Measurements from ENCODE around the gene PLAU.
"Not testable (repeated sequence)": the region's sequence is repeated elsewhere in the genome, so short reads cannot be mapped to it uniquely, and the experiment has no call there.

PLAU gene

DNA sequence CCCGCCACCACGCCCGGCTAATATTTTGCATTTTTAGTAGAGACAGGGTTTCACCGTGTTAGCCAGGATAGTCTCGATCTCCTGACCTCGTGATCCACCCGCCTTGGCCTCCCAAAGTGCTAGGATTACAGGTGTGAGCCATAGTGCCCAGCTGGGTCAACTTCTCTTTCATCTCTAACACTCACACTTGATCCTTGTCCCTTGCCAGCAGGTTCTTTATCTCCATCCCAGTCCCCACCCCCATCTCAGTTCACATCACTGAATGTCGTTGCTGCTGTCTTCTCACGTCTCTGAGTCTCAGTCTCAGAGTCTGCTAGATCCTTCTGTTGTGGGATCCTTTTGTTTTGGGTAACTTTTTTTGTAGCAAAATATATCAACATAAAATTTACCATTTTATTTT is 15.6 kb upstream of the PLAU start:
- not testable (repeated sequence) for DNase-seq (ENCODE audit: low read depth in 2 of 3, low spot score in 2 of 3)

DNA sequence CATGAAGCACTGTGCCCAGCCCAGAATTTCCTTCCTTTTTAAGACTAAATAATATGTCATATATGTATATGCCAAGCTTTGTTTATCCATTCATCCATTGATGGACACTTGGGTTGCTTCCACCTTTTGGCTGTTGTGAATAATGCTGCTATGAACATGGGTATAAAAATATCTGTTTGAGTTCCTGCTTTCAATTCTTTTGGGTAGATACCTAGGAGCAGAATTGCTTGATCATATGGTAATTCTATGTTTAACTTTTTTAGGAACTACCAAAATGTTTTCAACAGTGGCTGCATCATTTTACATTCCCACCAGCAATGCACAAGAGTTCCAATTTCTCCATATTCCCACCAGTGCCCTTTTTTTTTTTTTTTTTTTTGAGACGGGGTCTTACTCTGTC is 13.2 kb upstream of the PLAU start:
- DNase-seq (ENCODE audit: low read depth in 2 of 3, low spot score in 2 of 3), result no peak

DNA sequence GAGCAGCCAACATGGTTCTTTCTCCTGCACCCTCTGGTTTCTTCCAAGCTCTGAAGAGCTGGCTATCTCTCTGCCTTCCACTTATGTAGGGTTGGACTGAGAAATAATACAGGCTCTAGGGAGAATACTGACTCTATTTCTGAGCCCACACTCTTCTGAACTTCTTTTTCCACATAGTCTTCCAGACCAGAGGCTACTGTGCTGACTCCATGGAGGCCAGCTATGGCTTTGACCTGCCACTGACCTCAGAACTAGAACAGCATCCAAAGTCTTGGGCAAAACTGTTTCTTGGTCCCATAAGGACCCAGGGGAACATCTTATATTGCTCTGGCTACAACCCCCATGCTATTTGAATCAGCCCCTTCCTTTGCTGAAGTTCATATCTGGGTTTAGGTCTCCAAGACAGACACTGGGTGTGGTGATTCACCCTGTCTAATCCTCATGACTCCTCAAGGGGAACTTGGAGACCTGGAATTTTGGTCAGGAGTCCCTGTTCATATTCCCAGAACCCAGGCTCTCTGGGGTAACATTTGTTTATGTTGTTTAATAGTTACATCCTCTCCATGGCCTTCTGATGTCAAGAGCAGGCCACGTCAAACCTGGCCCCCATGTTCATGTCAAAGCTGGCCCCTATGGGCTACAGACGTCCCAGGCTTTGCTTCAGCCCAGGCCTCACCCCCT is 12.1 kb upstream of the PLAU start:
- no peak for DNase-seq (ENCODE audit: low read depth in 2 of 3, low spot score in 2 of 3)

DNA sequence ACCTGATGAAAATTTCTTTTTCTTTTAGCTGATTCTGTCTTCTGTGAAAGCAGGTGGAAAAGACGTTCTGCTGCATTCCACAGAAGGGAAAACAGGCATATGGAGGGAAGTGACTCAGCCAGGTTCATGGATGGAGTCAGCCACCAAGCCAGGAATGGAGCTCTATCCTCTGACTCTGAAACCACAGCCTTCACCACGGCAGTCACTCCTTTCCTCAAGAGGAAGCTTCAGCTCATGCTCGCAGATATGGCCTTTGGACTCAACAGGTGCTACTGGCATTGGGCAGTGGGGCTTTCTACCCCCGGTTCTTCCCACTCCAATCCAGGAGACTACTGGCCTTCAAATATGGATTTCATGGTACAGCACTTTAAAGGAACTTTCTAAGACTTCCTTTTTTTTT is 11.5 kb upstream of the PLAU start:
- no peak for DNase-seq (ENCODE audit: low read depth in 2 of 3, low spot score in 2 of 3)

DNA sequence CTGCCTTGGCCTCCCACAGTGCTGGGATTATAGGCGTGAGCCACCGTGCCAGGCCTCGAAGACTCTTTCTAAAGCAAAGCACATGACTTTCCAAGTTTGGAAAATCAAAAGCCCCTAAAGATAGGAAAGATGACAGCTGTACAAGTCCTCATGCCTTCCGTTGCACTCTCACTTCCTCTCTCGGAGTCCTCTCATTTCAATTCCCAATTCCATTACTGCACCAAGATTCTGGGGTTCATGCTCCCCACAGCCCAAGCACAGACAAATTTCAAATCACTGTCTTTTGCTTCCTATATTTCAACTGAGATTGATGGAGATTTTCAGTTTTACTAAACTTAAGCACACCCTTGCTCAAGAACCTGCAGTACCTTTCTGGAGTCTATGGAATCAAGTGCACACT is 10.9 kb upstream of the PLAU start:
- DNase-seq (ENCODE audit: low read depth in 2 of 3, low spot score in 2 of 3), result no peak

DNA sequence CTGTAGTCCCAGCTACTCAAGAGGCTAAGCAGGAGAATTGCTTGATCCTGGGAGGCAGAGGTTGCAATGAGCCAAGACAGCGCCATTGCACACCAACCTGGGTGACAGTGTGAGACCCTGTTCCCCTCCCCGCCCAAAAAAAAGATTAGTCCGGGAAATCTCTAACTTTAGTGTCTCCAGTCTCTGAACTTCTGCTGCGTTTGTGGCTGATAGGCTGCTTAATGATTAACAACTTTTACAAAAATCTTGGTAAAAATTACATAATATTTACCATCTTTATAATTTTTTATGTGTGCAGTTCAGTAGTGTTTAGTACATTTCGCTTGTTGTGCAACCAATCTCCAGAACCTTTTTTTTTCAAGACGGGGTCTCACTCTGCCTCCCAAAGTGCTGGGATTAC is 9.7 kb upstream of the PLAU start:
- DNase-seq (ENCODE audit: low read depth in 2 of 3, low spot score in 2 of 3), result no peak

GRCh38 chr10:73902351-73902750 is 8.6 kb upstream of the PLAU start:
- no peak for DNase-seq (ENCODE audit: low read depth in 2 of 3, low spot score in 2 of 3)

- DNase-seq (ENCODE audit: low read depth in 2 of 3, low spot score in 2 of 3), result no peak
Observed at GRCh38 chr10:73905256-73906020, 5.5 kb upstream of the PLAU start.

DNA sequence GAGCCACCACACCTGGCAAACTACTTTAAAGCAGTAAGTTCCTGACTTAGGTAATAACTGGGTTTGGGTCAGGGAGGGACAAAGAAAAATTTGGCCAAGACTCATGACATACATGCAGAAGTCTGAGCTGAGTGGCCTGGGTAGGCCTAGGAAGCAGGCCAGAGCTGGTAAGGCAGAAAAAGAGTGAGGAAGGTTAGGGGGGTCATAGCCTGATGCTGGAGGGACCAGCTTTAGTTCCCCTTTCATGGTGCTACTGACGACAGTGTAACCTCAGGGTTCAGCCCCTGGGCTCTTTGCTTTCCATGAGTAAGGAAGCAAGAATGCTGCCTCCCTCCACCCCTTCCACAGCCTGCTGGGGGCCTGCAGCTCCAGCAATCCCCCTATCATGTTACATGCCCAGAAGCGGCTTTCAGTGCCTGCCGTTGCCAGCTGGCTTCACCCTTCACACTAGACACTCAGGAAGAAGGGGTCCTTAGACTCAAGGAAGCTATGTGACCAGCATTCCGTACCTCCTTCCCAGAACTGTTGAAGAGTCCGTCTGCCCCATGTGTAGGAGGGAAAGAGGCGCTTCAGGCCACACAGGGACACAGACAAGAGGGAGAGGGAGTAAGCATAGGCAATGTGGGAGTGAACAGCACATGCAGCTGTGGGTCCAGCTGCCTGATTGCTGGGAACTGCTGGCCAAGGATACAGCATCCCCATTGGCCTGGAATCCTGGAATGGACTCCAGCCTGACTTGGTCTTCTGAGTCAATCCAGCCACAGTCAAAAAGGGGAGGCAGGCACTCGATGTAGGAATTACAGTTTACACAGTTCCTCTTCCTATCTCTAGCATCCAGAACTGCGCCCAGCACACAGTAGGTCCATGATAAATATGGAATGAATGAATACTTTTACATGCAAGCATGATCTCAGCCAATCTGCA is 4.1 kb upstream of the PLAU start:
- no peak for DNase-seq (ENCODE audit: low read depth in 2 of 3, low spot score in 2 of 3)

DNA sequence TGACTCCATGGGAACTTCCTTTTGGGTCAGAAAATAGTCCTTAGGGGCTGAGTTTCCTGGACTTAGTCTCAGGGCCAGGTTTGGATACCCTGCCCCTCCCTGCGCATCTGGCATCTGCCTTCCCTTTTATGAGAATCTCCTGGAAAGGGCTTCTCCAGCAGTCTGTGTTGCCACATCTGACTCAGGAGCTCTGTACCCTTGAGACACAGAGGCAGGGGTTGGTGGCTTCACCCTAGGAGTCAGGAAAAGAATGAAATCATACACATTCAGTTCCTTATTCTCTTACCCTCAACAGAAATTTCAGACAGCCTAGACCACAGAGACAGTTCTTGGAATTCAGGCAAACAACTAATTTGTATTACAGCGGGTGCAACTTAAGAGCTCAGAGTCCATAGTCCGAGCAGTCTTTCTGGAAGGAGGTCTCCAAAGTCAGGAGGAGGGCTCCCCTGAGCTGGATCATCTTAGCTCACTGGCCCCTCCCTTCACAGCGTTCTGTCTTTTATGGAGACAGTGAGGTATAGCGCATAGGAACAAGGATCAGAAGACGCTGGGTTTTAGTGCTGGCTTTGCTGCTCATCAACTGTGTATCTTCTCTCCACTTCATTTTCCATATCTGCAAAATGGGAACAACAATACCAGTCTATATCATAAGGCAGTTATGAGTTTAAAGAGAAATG is 3.0 kb upstream of the PLAU start:
- no peak for DNase-seq (ENCODE audit: low read depth in 2 of 3, low spot score in 2 of 3)

- DNase-seq (ENCODE audit: low read depth in 2 of 3, low spot score in 2 of 3), result peak in 1 of 3 experiments; percentile 44
Observed at GRCh38 chr10:73908853-73909539, 1.9 kb upstream of the PLAU start.

DNA sequence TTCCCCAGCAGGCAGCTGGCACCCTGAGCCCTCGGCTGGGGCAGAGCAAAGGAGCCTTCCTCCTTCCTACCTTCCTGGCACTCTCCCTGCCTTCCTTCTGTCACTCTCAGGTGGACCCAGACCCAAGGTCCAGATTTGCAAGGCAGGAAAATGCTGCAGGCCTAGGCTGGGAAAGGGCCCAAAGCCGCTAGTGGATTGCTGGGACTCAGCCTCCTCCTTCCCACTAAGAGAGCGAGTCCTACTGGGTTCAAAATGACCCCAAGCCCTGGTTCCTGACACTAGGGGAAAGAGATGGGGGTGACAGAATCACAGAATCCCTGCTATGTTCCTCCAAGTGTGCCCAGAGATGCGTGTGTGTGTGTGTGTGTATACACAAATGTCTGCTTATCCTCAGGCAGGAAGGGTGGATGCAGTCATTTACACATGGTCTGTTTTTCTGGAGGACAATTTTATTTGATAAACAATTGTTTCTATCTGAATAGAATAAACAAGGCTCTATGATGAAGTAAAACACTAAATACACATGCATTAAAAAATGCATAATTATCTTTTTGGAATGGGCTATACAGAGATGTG is 1.3 kb upstream of the PLAU start:
- DNase-seq (ENCODE audit: low read depth in 2 of 3, low spot score in 2 of 3), result no peak

DNA sequence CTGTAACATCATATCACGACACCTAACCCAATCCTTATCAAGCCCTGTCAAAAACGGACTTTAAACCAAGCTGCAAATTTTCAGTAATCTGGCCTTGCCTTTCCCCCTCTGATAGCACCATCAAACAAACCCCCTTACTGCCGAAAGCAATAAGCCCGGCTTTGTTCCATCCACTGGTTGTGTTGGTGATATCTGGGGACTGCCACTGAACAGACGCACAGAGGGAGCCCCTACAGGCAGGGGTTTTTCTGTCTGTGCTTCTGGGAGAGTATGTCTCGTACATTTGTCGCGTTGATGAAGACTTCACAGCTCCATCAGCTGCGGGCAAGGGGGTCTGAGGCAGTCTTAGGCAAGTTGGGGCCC is 550 bp upstream of the PLAU start:
- no peak for DNase-seq (ENCODE audit: low read depth in 2 of 3, low spot score in 2 of 3)

DNA sequence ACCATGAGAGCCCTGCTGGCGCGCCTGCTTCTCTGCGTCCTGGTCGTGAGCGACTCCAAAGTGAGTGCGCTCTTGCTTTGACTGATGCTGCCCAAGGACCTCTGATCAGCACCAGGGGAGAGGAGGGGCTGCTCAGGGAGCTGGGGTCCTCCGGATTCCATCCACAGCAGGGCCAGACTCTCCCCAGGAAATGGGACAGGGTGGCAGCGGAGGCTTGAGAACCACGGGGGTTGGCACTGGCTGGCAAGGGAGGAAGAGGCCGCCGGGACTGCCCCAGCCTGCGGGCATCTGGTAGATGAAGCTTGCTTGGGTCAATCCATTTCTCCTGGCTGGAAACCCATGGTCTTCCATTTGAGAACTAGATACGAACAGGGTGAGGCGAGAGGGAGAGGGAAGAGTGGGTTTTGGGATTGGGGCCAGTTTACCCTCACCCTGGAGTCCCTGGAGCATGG is 647 bp downstream of the PLAU start:
- DNase-seq (ENCODE audit: low read depth in 2 of 3, low spot score in 2 of 3), result no peak

GRCh38 chr10:73914036-73914435 is 3.1 kb downstream of the PLAU start:
- no peak for DNase-seq (ENCODE audit: low read depth in 2 of 3, low spot score in 2 of 3)

DNA sequence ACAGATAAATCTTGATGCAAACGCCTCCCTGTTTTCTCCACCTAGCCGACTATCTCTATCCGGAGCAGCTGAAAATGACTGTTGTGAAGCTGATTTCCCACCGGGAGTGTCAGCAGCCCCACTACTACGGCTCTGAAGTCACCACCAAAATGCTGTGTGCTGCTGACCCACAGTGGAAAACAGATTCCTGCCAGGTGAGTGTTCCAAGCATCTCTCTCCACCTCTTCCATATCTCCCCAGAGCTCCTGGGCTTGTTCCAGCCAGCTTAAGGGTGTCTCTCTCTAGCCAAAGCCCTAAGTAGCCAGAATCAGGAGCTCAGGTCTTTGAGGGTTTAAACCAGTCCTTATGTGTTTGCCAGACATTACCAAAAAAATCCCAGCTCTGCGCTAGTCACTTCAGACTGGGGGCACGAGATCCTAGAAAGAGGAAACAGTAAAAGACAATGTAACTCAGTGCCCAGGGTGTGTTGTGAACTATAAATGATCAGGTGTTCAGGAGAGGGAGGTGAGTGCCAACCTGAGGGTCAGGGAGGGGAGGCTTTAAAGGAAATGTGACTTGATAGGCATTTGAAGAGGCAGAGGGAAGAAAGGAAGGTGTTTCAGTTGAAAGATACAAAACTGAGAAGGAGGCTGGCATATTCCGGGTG is 4.4 kb downstream of the PLAU start:
- DNase-seq (ENCODE audit: low read depth in 2 of 3, low spot score in 2 of 3), result no peak

- no peak for DNase-seq (ENCODE audit: low read depth in 2 of 3, low spot score in 2 of 3)
Observed at GRCh38 chr10:73916761-73917470, 6.0 kb downstream of the PLAU start.

DNA sequence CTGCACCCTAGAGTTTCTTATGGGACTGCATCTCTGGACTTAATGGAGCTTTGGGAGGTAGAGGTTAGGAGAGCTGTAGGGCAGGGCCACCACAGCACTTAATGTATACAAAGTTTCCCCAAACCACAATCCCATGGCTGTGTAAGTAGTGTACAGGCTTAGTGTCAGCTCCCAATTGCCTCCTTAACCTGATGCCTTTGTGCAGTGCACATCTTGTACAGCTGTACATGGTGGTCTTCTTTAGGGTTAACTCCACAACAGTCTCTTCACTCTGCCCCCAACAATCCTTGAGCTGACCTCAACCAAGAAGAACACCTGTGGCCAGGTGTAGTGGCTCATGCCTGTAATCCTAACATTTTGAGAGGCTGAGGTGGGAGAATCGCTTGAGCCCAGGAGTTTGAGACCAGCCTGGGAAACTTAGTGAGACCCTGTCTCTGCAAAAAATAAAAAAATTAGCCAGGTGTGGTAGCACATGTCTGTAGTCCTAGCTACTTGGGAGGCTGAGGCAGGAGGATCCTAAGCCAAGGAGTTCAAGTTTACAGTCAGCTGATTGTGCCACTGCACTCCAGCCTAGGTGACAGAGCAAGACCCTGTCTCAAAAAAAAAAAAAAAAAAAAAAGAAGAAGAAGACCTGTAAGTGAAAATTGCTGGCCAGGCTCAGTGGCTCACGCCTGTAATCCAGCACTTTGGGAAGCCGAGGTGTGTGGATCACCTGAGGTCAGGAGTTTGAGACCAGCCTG is 6.8 kb downstream of the PLAU start:
- DNase-seq (ENCODE audit: low read depth in 2 of 3, low spot score in 2 of 3), result no peak

Data from activated CD8-positive, alpha-beta memory T cell treated with anti-CD3 and anti-CD28 coated beads for 48 hours (primary cell).